GM21390 (cell line): ENCODE data around the gene COL19A1.
"Not testable (repeated sequence)": the region's sequence is repeated elsewhere in the genome, so short reads cannot be mapped to it uniquely, and the experiment has no call there.

ENCODE experiments used
- ATAC-seq: cut with Tn5 transposase; IDR thresholded peaks from one replicate; pipeline ENCODE4 v1.9.1; 2021; ENCODE audit not compliant: unreplicated experiment

The COL19A1 gene

GRCh38 chr6:69895396-69895795 lies 29.0 kb downstream of the COL19A1 start:
- ATAC-seq: no peak

GRCh38 chr6:69900869-69901268 lies 34.5 kb downstream of the COL19A1 start:
- no peak for ATAC-seq

GRCh38 chr6:69901361-69901760 lies 35.0 kb downstream of the COL19A1 start:
- no peak for ATAC-seq

- ATAC-seq: no peak
Observed at GRCh38 chr6:69907981-69908498, 41.7 kb downstream of the COL19A1 start.

- peak; percentile 47 for ATAC-seq
Observed at GRCh38 chr6:69913361-69913760, 47.0 kb downstream of the COL19A1 start.

- ATAC-seq: no peak
Observed at GRCh38 chr6:69914015-69914485, 47.7 kb downstream of the COL19A1 start.

- ATAC-seq: no peak
Observed at GRCh38 chr6:69915346-69915745, 49.0 kb downstream of the COL19A1 start.

GRCh38 chr6:69917834-69918233 lies 51.5 kb downstream of the COL19A1 start:
- peak; percentile 50 for ATAC-seq

- no peak for ATAC-seq
Observed at GRCh38 chr6:69918813-69919475, 52.6 kb downstream of the COL19A1 start.

- not testable (repeated sequence) for ATAC-seq
Observed at GRCh38 chr6:69921066-69921465, 54.7 kb downstream of the COL19A1 start.

- ATAC-seq: not testable (repeated sequence)
Observed at GRCh38 chr6:69921611-69922010, 55.3 kb downstream of the COL19A1 start.

- ATAC-seq: no peak
Observed at GRCh38 chr6:69926745-69927144, 60.4 kb downstream of the COL19A1 start.

GRCh38 chr6:69933239-69933638 lies 66.9 kb downstream of the COL19A1 start:
- ATAC-seq: no peak

GRCh38 chr6:69935079-69935478 lies 68.7 kb downstream of the COL19A1 start:
- ATAC-seq: no peak

GRCh38 chr6:69936674-69937363 lies 70.5 kb downstream of the COL19A1 start:
- ATAC-seq: no peak

GRCh38 chr6:69937402-69938136 lies 71.2 kb downstream of the COL19A1 start:
- no peak for ATAC-seq

- ATAC-seq: no peak
Observed at GRCh38 chr6:69942485-69942884, 76.1 kb downstream of the COL19A1 start.

GRCh38 chr6:69945192-69945591 lies 78.8 kb downstream of the COL19A1 start:
- no peak for ATAC-seq

GRCh38 chr6:69948479-69949114 lies 82.2 kb downstream of the COL19A1 start:
- no peak for ATAC-seq

- no peak for ATAC-seq
Observed at GRCh38 chr6:69953491-69953890, 87.1 kb downstream of the COL19A1 start.

- no peak for ATAC-seq
Observed at GRCh38 chr6:69954733-69955132, 88.4 kb downstream of the COL19A1 start.
